HepG2 (cell line): ENCODE data around the gene CTDNEP1. TPM values are rescaled to one million over a fixed set of nuclear protein-coding genes. Genes with fewer than 3 reads are reported as not detected.

Experiments
- ADNP ChIP-seq: sonication (generic); formaldehyde crosslinking; IDR thresholded peaks from 2 replicates; pipeline ENCODE4 v1.4.0; 2020; ENCODE audit warnings: missing genetic modification reagents
- ATF6 ChIP-seq: sonication (generic); formaldehyde crosslinking; conservative IDR thresholded peaks from 2 replicates; pipeline ENCODE4 v1.4.0; 2020; ENCODE audit warnings: missing genetic modification reagents
- CEBPB ChIP-seq: IDR thresholded peaks from 2 replicates; pipeline ENCODE4 v1.6.1; 2011; ENCODE audit warnings: low read depth, low read length, improper control_type of control experiment, borderline replicate concordance
- GTF2F1 ChIP-seq: fragments of 150-350 bp; IDR thresholded peaks from 2 replicates; pipeline ENCODE4 v1.6.1; 2014; ENCODE audit warnings: low read length
- MAX ChIP-seq: IDR thresholded peaks from 2 replicates; pipeline ENCODE4 v1.6.1; 2012; ENCODE audit warnings: inconsistent platforms
- PLSCR1 ChIP-seq: sonication (generic); formaldehyde crosslinking; IDR thresholded peaks from 2 replicates; pipeline ENCODE4 v1.5.0; 2020; ENCODE audit warnings: missing genetic modification reagents, mild to moderate bottlenecking, borderline replicate concordance
- ZBTB38 ChIP-seq: sonication (generic); formaldehyde crosslinking; IDR thresholded peaks from 2 replicates; pipeline ENCODE4 v1.5.1; 2020; ENCODE audit warnings: mild to moderate bottlenecking, missing genetic modification reagents
- ZMAT3 ChIP-seq: sonication (generic); formaldehyde crosslinking; conservative IDR thresholded peaks from 2 replicates; pipeline ENCODE4 v1.7.0; 2021; ENCODE audit warnings: missing genetic modification reagents
- ZNF101 ChIP-seq: sonication (generic); formaldehyde crosslinking; IDR thresholded peaks from 2 replicates; pipeline ENCODE4 v1.4.0; 2020; ENCODE audit warnings: mild to moderate bottlenecking, low read depth, missing genetic modification reagents, borderline replicate concordance
- ZNF138 ChIP-seq: sonication (generic); formaldehyde crosslinking; IDR thresholded peaks from 2 replicates; pipeline ENCODE4 v1.5.0; 2020; ENCODE audit warnings: mild to moderate bottlenecking, low read depth, missing genetic modification reagents
- ZNF260 ChIP-seq: sonication (generic); formaldehyde crosslinking; IDR thresholded peaks from 2 replicates; pipeline ENCODE4 v1.4.0; 2020; ENCODE audit warnings: missing genetic modification reagents, low read depth, mild to moderate bottlenecking, borderline replicate concordance
- ZNF513 ChIP-seq: sonication (generic); formaldehyde crosslinking; conservative IDR thresholded peaks from 2 replicates; pipeline ENCODE4 v1.5.0; 2020; ENCODE audit warnings: missing genetic modification reagents
- ZNF605 ChIP-seq: sonication (generic); formaldehyde crosslinking; IDR thresholded peaks from 2 replicates; pipeline ENCODE4 v1.8.0; 2022; ENCODE audit warnings: mild to moderate bottlenecking, missing genetic modification reagents
- ZNF775 ChIP-seq: sonication (generic); formaldehyde crosslinking; IDR thresholded peaks from 2 replicates; pipeline ENCODE4 v1.4.0; 2020; ENCODE audit warnings: missing genetic modification reagents, mild to moderate bottlenecking, moderate library complexity, borderline replicate concordance
- ZNF788 ChIP-seq: sonication (generic); formaldehyde crosslinking; IDR thresholded peaks from 2 replicates; pipeline ENCODE4 v1.5.0; 2020; ENCODE audit warnings: mild to moderate bottlenecking, missing genetic modification reagents, borderline replicate concordance
- ZSCAN31 ChIP-seq: sonication (generic); formaldehyde crosslinking; IDR thresholded peaks from 2 replicates; pipeline ENCODE4 v1.5.0; 2020; ENCODE audit warnings: low read depth, mild to moderate bottlenecking, missing genetic modification reagents
- polyA plus RNA-seq, 8 experiments: library from polyadenylated mRNA; depleted of rRNA in 3 of 8; stranded (reverse) in 7 of 8; unstranded in 1 of 8; fragments of >200 nt; fragmentation: Illumina TruSeq in 4 of 8; extraction: Trizol in 4 of 8; gene quantifications; 2 replicates each; pipeline versions ENCODE4 v1.2.1 to v1.2.3, GENCODE V29; 2011 to 2016; ENCODE audit warnings: low read depth in 4 of 8, missing spikeins in 1 of 8, mixed read lengths in 1 of 8; ENCODE audit not compliant: insufficient read depth in 1 of 8
- total RNA-seq, 5 experiments: library from RNA; depleted of rRNA; stranded (reverse); fragments of >200 nt; fragmentation: Illumina TruSeq; extraction: Trizol; gene quantifications; 2 replicates each; pipeline ENCODE4 v1.2.3, GENCODE V29; 2016; ENCODE audit warnings: low read depth in 1 of 5
- TF ChIP-seq, protein P1 (sequence below): sonication (generic); formaldehyde crosslinking; IDR thresholded peaks from 2 replicates; pipeline ENCODE4 v1.5.0; 2020; ENCODE audit warnings: missing genetic modification reagents
- TF ChIP-seq, protein P2 (sequence below): sonication (generic); formaldehyde crosslinking; IDR thresholded peaks from 2 replicates; pipeline ENCODE4 v1.9.0; 2021; ENCODE audit warnings: missing genetic modification reagents, borderline replicate concordance
- TF ChIP-seq, protein P3 (sequence below): IDR thresholded peaks from 2 replicates; pipeline ENCODE4 v1.6.1; 2016; ENCODE audit warnings: control low read depth

The CTDNEP1 gene
- total and polyA plus RNA-seq, 2 of the 13 experiments (the other 11 are each of a cell fraction or from before 2014, with no cell fraction given) = 19.8 to 118 TPM

DNA sequence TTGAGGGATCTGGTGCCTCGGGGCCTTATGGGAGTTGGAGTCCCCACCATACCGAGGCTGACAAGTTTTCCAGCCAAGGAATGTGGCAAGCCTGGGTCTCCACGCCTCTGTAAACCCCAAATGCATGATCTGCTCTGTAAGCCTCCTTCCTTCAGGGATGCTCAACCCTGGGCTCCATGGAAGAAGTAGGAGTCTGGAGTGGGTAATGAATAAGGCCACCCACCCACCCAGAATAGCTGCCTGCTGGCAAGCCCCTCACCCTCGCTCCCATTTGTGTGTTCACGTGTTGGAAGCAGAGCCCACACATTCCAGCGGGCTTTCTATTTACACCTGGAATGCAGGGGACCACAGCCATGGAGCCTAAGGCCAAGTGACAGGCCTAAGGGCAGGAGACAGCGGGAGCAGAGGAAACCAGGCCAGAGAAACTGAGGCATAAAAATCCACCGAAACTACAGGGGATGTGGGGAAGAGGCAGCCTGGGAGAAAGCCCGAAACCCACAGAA lies 36.3 kb downstream of the CTDNEP1 start (continued):
- TF ChIP-seq ATF6 (CRISPR knock-in tag) (no peak), ADNP (no peak), ZNF605 (0 out of 2 replicates have a peak, but pooled peaks have one; percentile 4), ZNF138 (CRISPR knock-in tag) (no peak), GTF2F1 (no peak), ZNF101 (CRISPR knock-in tag) (no peak), ZSCAN31 (CRISPR knock-in tag) (no peak), CEBPB (peak; percentile 2; the same call in 1 of the 2 replicates), ZBTB38 (CRISPR knock-in tag) (no peak), MAX (no peak; the same call in 1 of the 2 replicates), ZNF788 (CRISPR knock-in tag) (no peak), PLSCR1 (CRISPR knock-in tag) (no peak), ZMAT3 (CRISPR knock-in tag) (no peak), ZNF775 (CRISPR knock-in tag) (no peak), ZNF513 (peak; percentile 97; the same call in 1 of the 2 replicates), ZNF260 (CRISPR knock-in tag) (no peak)
- TF ChIP-seq, protein P1, sequence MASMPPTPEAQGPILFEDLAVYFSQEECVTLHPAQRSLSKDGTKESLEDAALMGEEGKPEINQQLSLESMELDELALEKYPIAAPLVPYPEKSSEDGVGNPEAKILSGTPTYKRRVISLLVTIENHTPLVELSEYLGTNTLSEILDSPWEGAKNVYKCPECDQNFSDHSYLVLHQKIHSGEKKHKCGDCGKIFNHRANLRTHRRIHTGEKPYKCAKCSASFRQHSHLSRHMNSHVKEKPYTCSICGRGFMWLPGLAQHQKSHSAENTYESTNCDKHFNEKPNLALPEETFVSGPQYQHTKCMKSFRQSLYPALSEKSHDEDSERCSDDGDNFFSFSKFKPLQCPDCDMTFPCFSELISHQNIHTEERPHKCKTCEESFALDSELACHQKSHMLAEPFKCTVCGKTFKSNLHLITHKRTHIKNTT (CRISPR knock-in tag) = peak; percentile 86; the same call in 1 of the 2 replicates
- TF ChIP-seq, protein P2, sequence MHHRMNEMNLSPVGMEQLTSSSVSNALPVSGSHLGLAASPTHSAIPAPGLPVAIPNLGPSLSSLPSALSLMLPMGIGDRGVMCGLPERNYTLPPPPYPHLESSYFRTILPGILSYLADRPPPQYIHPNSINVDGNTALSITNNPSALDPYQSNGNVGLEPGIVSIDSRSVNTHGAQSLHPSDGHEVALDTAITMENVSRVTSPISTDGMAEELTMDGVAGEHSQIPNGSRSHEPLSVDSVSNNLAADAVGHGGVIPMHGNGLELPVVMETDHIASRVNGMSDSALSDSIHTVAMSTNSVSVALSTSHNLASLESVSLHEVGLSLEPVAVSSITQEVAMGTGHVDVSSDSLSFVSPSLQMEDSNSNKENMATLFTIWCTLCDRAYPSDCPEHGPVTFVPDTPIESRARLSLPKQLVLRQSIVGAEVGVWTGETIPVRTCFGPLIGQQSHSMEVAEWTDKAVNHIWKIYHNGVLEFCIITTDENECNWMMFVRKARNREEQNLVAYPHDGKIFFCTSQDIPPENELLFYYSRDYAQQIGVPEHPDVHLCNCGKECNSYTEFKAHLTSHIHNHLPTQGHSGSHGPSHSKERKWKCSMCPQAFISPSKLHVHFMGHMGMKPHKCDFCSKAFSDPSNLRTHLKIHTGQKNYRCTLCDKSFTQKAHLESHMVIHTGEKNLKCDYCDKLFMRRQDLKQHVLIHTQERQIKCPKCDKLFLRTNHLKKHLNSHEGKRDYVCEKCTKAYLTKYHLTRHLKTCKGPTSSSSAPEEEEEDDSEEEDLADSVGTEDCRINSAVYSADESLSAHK (CRISPR knock-in tag) = no peak
- TF ChIP-seq, protein P3, sequence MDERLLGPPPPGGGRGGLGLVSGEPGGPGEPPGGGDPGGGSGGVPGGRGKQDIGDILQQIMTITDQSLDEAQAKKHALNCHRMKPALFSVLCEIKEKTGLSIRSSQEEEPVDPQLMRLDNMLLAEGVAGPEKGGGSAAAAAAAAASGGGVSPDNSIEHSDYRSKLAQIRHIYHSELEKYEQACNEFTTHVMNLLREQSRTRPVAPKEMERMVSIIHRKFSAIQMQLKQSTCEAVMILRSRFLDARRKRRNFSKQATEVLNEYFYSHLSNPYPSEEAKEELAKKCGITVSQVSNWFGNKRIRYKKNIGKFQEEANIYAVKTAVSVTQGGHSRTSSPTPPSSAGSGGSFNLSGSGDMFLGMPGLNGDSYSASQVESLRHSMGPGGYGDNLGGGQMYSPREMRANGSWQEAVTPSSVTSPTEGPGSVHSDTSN = 0 out of 2 replicates have a peak, but pooled peaks have one; percentile 18
